Thyroid gland (tissue), 4 donors: Measurements from ENCODE around the gene E2F6.

Source experiments
- CTCF ChIP-seq, 6 experiments: fragments of 200-600 bp in 3 of 6; fragments of 450-650 bp in 3 of 6; sonication (generic) in 3 of 6; IDR thresholded peaks; one replicate each; pipeline ENCODE4 v1.5.1; 2016 to 2019; ENCODE audit warnings: antibody characterized with exemption in 6 of 6, mild to moderate bottlenecking in 2 of 6, inconsistent platforms in 1 of 6, moderate library complexity in 1 of 6
- POLR2A ChIP-seq, 2 donors: fragments of 450-650 bp; IDR thresholded peaks; one replicate each; pipeline ENCODE4 v1.6.1; 2017; ENCODE audit warnings: antibody characterized with exemption in 2 of 2, mild to moderate bottlenecking in 2 of 2, moderate library complexity in 1 of 2

GRCh38 chr2:11430729-11431128, 35.2 kb downstream of the E2F6 start:
- TF ChIP-seq POLR2A (IDR thresholded peaks at IDR 0.05) (no peak), CTCF (IDR thresholded peaks at IDR 0.05) (no peak)
